WTC11 (cell line): ENCODE data around the gene SECISBP2L.

ENCODE experiments used
- CBFB ChIP-seq: sonication (generic); formaldehyde crosslinking; IDR thresholded peaks from 2 replicates; pipeline ENCODE4 v1.8.1; 2022; ENCODE audit warnings: mild to moderate bottlenecking, low read depth, missing genetic modification reagents
- CREB1 ChIP-seq: sonication (generic); formaldehyde crosslinking; IDR thresholded peaks from 2 replicates; pipeline ENCODE4 v1.8.0; 2023; ENCODE audit warnings: mild to moderate bottlenecking, missing genetic modification reagents
- CTCF ChIP-seq: fragments of 200-600 bp; IDR thresholded peaks from 2 replicates; pipeline ENCODE4 v1.8.0; 2022; ENCODE audit warnings: antibody characterized with exemption
- HMGA2 ChIP-seq: fragments of 250-450 bp; sonication (Bioruptor Pico); IDR thresholded peaks from 2 replicates; pipeline ENCODE4 v1.4.0; 2021; ENCODE audit warnings: mild to moderate bottlenecking, moderate library complexity
- MAX ChIP-seq: sonication (generic); formaldehyde crosslinking; IDR thresholded peaks from 2 replicates; pipeline ENCODE4 v1.8.0; 2022; ENCODE audit warnings: mild to moderate bottlenecking, missing genetic modification reagents
- NFE2L1 ChIP-seq: sonication (generic); formaldehyde crosslinking; IDR thresholded peaks from 2 replicates; pipeline ENCODE4 v1.8.1; 2023; ENCODE audit warnings: missing genetic modification reagents
- NFYB ChIP-seq: sonication (generic); formaldehyde crosslinking; conservative IDR thresholded peaks from 2 replicates; pipeline ENCODE4 v1.8.0; 2022; ENCODE audit warnings: low read depth, missing genetic modification reagents
- NR1H2 ChIP-seq: sonication (generic); formaldehyde crosslinking; IDR thresholded peaks from 2 replicates; pipeline ENCODE4 v1.9.0; 2021; ENCODE audit warnings: mild to moderate bottlenecking, moderate library complexity, missing genetic modification reagents
- NR2C2 ChIP-seq: sonication (generic); formaldehyde crosslinking; IDR thresholded peaks from 2 replicates; pipeline ENCODE4 v1.8.0; 2022; ENCODE audit warnings: mild to moderate bottlenecking, missing genetic modification reagents
- RELA ChIP-seq: sonication (generic); formaldehyde crosslinking; IDR thresholded peaks from 2 replicates; pipeline ENCODE4 v1.8.1; 2022; ENCODE audit warnings: missing genetic modification reagents, mild to moderate bottlenecking, borderline replicate concordance
- TEAD4 ChIP-seq: sonication (generic); formaldehyde crosslinking; IDR thresholded peaks from 2 replicates; pipeline ENCODE4 v1.8.0; 2022; ENCODE audit warnings: mild to moderate bottlenecking, missing genetic modification reagents
- TP53 ChIP-seq: sonication (generic); formaldehyde crosslinking; IDR thresholded peaks from 2 replicates; pipeline ENCODE4 v1.8.1; 2023; ENCODE audit warnings: mild to moderate bottlenecking, missing genetic modification reagents
- ZNF263 ChIP-seq: sonication (generic); formaldehyde crosslinking; IDR thresholded peaks from 2 replicates; pipeline ENCODE4 v1.8.1; 2022; ENCODE audit warnings: low read depth, mild to moderate bottlenecking, moderate library complexity, missing genetic modification reagents

- TF ChIP-seq TEAD4 (CRISPR knock-in tag) (no peak), TP53 (CRISPR knock-in tag) (no peak), CTCF (no peak), NFE2L1 (CRISPR knock-in tag) (no peak), CBFB (no peak), HMGA2 (CRISPR knock-in tag) (no peak), RELA (CRISPR knock-in tag) (no peak), MAX (no peak), NR1H2 (CRISPR knock-in tag) (no peak), ZNF263 (CRISPR knock-in tag) (no peak), CREB1 (CRISPR knock-in tag) (no peak), NFYB (CRISPR knock-in tag) (no peak), NR2C2 (no peak)
Observed at GRCh38 chr15:48984021-48984710, 62.1 kb downstream of the SECISBP2L start.
